Keratinocyte (primary cell): ENCODE measurements around the gene ACBD3. TPM values are rescaled to one million over a fixed set of nuclear protein-coding genes. Genes with fewer than 3 reads are reported as not detected.

Experiments used
- DNase-seq: peaks from one replicate; pipeline ENCODE4 v3.0.0-alpha.2; 2011; ENCODE audit warnings: low read depth, missing footprints, low spot score
- FAIRE-seq: peaks from 2 replicates; lab custom pipeline; 2011; peaks lifted over from hg19 to GRCh38; lab: Jason Lieb, UNC
- H2AFZ ChIP-seq: 2 replicates; pipeline ENCODE4 v1.6.0; 2012; ENCODE audit warnings: low read length, control low read depth, inconsistent platforms; ENCODE audit not compliant: control insufficient read depth
- H3K27ac ChIP-seq: 2 replicates; pipeline ENCODE4 v1.5.1; 2011; ENCODE audit warnings: low read length; ENCODE audit not compliant: control insufficient read depth, insufficient read depth
- H3K27me3 ChIP-seq: 3 replicates; pipeline ENCODE4 v1.6.0; 2011; ENCODE audit warnings: low read length; ENCODE audit not compliant: control insufficient read depth, insufficient read depth; ENCODE audit errors: extremely low read depth
- H3K36me3 ChIP-seq, 2 experiments: 2 replicates in 1 of 2; 3 replicates in 1 of 2; pipeline ENCODE4 v1.5.1; 2011; ENCODE audit warnings: low read length in 2 of 2, mild to moderate bottlenecking in 1 of 2; ENCODE audit not compliant: control insufficient read depth in 2 of 2, insufficient read depth in 2 of 2; ENCODE audit errors: extremely low read depth in 1 of 2
- H3K4me1 ChIP-seq: 3 replicates; pipeline ENCODE4 v1.5.1; 2011; ENCODE audit warnings: low read length; ENCODE audit not compliant: control insufficient read depth, insufficient read depth; ENCODE audit errors: extremely low read depth
- H3K4me2 ChIP-seq: 3 replicates; pipeline ENCODE4 v1.6.0; 2011; ENCODE audit warnings: low read depth, low read length; ENCODE audit not compliant: control insufficient read depth, insufficient read depth; ENCODE audit errors: extremely low read depth
- H3K4me3 ChIP-seq, 3 experiments: fragments of 200-600 bp in 1 of 3; sonication (generic) in 1 of 3; 2 replicates in 2 of 3; 3 replicates in 1 of 3; pipeline ENCODE4 v1.5.1; 2011 to 2016; ENCODE audit warnings: low read length in 3 of 3, mild to moderate bottlenecking in 3 of 3, control low read depth in 2 of 3, inconsistent platforms in 1 of 3, low read depth in 1 of 3, mixed read lengths in 1 of 3, mixed run types in 1 of 3, moderate library complexity in 1 of 3; ENCODE audit not compliant: control insufficient read depth in 2 of 3, insufficient read depth in 2 of 3; ENCODE audit errors: extremely low read depth in 1 of 3
- H3K79me2 ChIP-seq: 2 replicates; pipeline ENCODE4 v1.6.0; 2012; ENCODE audit warnings: low read length; ENCODE audit not compliant: control insufficient read depth, insufficient read depth
- H3K9ac ChIP-seq: 3 replicates; pipeline ENCODE4 v1.6.0; 2011; ENCODE audit warnings: low read length; ENCODE audit not compliant: control insufficient read depth, insufficient read depth; ENCODE audit errors: extremely low read depth
- H3K9me1 ChIP-seq: 3 replicates; pipeline ENCODE4 v1.6.0; 2011; ENCODE audit warnings: low read length; ENCODE audit not compliant: control insufficient read depth, insufficient read depth; ENCODE audit errors: extremely low read depth
- H3K9me3 ChIP-seq: 2 replicates; pipeline ENCODE4 v1.5.1; 2012; ENCODE audit warnings: low read depth, low read length; ENCODE audit not compliant: control insufficient read depth
- H4K20me1 ChIP-seq: 3 replicates; pipeline ENCODE4 v1.6.0; 2011; ENCODE audit warnings: low read length; ENCODE audit not compliant: control insufficient read depth, insufficient read depth; ENCODE audit errors: extremely low read depth
- CTCF ChIP-seq, 3 experiments: IDR thresholded peaks in 1 of 3; conservative IDR thresholded peaks in 1 of 3; optimal IDR thresholded peaks in 1 of 3; 2 replicates in 2 of 3; 3 replicates in 1 of 3; pipeline versions ENCODE3 to v1.5.1; 2011; ENCODE audit warnings: low read length in 3 of 3, mild to moderate bottlenecking in 3 of 3, moderate library complexity in 2 of 3, control low read depth in 1 of 3, inconsistent platforms in 1 of 3; ENCODE audit not compliant: insufficient read depth in 2 of 3; ENCODE audit errors: extremely low read depth in 1 of 3
- EZH2 ChIP-seq: IDR thresholded peaks from one replicate; pipeline ENCODE4 v1.6.1; 2012; ENCODE audit warnings: inconsistent platforms, mild to moderate bottlenecking, low read length, moderate library complexity
- dilution Hi-C: fragments of 300-500 bp; cut with MboI; formaldehyde crosslinking; loops from one replicate; pipeline ENCODE4 v1.7.0; 2020; ENCODE audit warnings: low sequenced_read_pairs; ENCODE audit not compliant: extremely low pct_ligation_motif_present
- polyA plus RNA-seq, 5 experiments: library from polyadenylated mRNA; depleted of rRNA in 3 of 5; stranded (reverse) in 3 of 5; stranded (forward) in 1 of 5; unstranded in 1 of 5; fragments of >200 nt; gene quantifications; 1 replicate in 1 of 5; 2 replicates in 3 of 5; 3 replicates in 1 of 5; pipeline versions ENCODE4 v1.2.1 to v1.2.3, GENCODE V29; 2011 to 2012; ENCODE audit warnings: missing spikeins in 2 of 5, low read depth in 1 of 5, low replicate concordance in 1 of 5

Gene ACBD3
- polyA plus RNA-seq, 1 donor (not counting 4 experiments of a cell fraction or from before 2014, with no cell fraction given): 43.1 TPM

GRCh38 chr1:226109829-226110248 lies 76.7 kb downstream of the ACBD3 start:
- H3K9ac ChIP-seq: peak overlapping the region; percentile 72
- DNase-seq: no peak
- peak overlapping the region; percentile 98 for H2AFZ ChIP-seq
- peaks cover 14% of the 10 kb centered on the region for H3K4me1 ChIP-seq
- no peaks in the 10 kb centered on the region for H3K9me1 ChIP-seq
- H3K27ac ChIP-seq: peak overlapping the region; percentile 64
- no peaks in the 10 kb centered on the region for H3K9me3 ChIP-seq
- H3K36me3 ChIP-seq: no peaks in the 10 kb centered on the region
- peak overlapping the region; percentile 87 for H3K4me2 ChIP-seq
- TF ChIP-seq EZH2 (no peak), CTCF (optimal IDR thresholded peaks at IDR 0.05 in 1 of 3, IDR thresholded peaks at IDR 0.05 in 1 of 3, conservative IDR thresholded peaks at IDR 0.05 in 1 of 3; ENCODE audit: extremely low read depth in 1 of 3, insufficient read depth in 2 of 3, low read length in 3 of 3) (no peak)
- FAIRE-seq: no peak
- dilution Hi-C loops: no loop called here
- H3K79me2 ChIP-seq: no peaks in the 10 kb centered on the region
- no peaks in the 10 kb centered on the region for H3K27me3 ChIP-seq
- no peaks in the 10 kb centered on the region for H4K20me1 ChIP-seq
- peak overlapping the region; percentile 46 to 68 (median 62) for H3K4me3 ChIP-seq

GRCh38 chr1:226108935-226109828 lies 77.4 kb downstream of the ACBD3 start:
- no peaks in the 10 kb centered on the region for H3K9me3 ChIP-seq
- DNase-seq: no peak
- peaks cover 14% of the 10 kb centered on the region for H3K4me1 ChIP-seq
- peak overlapping the region; percentile 98 for H2AFZ ChIP-seq
- peak overlapping the region; percentile 72 for H3K9ac ChIP-seq
- no peak for TF ChIP-seq CTCF (optimal IDR thresholded peaks at IDR 0.05 in 1 of 3, IDR thresholded peaks at IDR 0.05 in 1 of 3, conservative IDR thresholded peaks at IDR 0.05 in 1 of 3; ENCODE audit: extremely low read depth in 1 of 3, insufficient read depth in 2 of 3, low read length in 3 of 3)
- TF ChIP-seq EZH2: no peak
- peak overlapping the region; percentile 41 to 62 (median 46) for H3K4me3 ChIP-seq
- no peaks in the 10 kb centered on the region for H3K9me1 ChIP-seq
- dilution Hi-C loops: no loop called here
- peak overlapping the region; percentile 64 for H3K27ac ChIP-seq
- no peaks in the 10 kb centered on the region for H3K79me2 ChIP-seq
- no peak for FAIRE-seq
- H3K4me2 ChIP-seq: peak overlapping the region; percentile 87
- H3K36me3 ChIP-seq: no peaks in the 10 kb centered on the region
- no peaks in the 10 kb centered on the region for H3K27me3 ChIP-seq
- no peaks in the 10 kb centered on the region for H4K20me1 ChIP-seq
